T-helper 22 cell (primary cell): Measurements from ENCODE around the gene MAP3K14.
"Not testable (repeated sequence)": the region's sequence is repeated elsewhere in the genome, so short reads cannot be mapped to it uniquely, and the experiment has no call there.

Experiments
- DNase-seq: peaks from one replicate; pipeline ENCODE4 v3.0.0-alpha.2; 2020; ENCODE audit warnings: low read depth

The MAP3K14 gene

GRCh38 chr17:45315648-45316433, 979 bp downstream of the MAP3K14 start:
- DNase-seq, result no peak

DNA sequence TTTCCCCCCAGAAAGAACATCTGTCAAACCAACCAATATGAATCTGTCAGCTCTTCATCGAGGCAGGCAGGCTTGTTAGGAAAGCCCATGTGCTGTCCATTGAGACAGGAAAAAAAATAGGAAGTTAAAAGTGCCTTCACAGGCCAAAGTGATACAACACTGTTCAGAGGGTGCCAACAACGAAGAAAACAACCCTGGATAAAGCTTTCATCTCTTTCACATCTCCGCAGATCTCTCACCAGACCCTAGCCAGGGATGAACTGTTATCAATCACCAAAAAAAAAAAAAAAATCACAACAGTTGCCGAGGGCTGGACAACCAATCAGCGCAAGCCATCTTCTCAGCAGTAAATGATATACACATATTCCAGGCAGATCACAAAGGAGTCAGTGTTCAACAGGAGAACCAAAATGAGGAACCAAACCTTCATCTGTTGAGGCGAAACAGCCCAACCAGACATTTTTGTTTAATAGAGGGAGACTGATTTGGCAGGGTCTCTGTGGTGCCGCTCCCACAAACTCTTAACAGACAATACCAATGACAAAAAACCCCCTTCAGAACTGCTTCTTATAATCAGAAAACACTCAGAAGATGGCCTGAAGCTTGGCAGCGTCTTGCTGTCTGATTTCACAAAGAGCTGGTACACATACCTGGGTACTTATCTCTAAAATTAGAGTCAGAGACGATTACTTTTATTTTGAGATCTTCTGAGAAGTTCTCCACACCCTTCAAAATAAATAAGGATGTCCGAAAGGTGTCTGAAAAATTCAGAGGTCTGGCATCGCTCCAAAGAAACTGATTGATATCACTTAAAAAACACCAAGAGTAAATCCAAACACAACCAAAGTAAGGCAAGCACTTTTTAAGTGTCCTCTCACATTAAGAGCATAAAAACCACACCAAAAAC, 1.8 kb downstream of the MAP3K14 start:
- DNase-seq, result no peak

DNA sequence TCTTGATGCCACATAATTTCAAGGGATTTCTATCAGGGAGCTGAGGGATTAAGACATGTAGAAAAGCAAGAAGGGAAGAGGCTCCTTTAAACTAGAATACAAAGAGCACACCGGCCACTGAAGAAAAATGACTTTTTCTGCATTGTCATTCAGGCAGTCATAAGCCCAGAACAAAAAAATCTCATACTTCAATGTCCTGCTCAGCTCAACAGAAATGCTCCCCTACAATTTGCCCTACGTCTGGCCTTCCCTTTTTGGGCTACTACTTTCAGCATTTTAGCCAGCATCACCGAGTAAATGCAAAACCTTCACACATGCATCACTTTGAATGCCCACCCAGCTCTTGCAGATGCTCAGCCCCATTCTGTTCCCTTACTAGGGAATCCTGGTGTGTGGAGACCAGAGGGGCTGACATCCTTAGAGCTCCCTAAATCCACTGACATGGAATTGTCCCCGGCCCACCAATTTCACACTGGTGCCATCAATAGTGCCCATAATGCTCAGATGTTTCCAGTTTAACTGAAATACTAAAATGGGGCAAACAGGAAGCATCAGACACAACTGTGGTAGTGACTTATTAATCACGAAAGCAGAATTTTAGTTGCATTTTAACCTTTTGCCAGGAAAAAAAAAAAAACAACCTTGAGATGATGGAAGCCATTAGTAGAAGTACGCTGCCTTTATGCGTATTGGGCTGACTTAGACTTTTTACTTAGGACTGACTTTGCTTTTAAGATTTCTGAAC, 2.7 kb downstream of the MAP3K14 start:
- DNase-seq, result no peak

DNA sequence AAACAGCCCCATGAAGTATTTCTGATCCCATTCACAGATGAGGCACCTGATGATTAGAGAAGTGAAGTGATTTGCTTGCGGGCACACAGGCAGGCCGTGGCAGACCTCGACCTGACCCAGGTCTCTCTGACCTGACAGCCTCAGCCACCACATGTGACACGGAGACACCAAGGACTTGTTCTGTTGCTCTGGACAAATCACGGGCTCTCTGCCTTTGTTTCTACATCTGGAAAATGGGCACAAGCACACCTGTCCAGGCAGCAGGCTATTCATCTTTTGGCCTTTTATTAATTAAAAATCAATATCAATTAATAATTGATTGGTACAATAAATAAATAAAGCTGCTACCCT, 3.4 kb downstream of the MAP3K14 start:
- no peak for DNase-seq

DNA sequence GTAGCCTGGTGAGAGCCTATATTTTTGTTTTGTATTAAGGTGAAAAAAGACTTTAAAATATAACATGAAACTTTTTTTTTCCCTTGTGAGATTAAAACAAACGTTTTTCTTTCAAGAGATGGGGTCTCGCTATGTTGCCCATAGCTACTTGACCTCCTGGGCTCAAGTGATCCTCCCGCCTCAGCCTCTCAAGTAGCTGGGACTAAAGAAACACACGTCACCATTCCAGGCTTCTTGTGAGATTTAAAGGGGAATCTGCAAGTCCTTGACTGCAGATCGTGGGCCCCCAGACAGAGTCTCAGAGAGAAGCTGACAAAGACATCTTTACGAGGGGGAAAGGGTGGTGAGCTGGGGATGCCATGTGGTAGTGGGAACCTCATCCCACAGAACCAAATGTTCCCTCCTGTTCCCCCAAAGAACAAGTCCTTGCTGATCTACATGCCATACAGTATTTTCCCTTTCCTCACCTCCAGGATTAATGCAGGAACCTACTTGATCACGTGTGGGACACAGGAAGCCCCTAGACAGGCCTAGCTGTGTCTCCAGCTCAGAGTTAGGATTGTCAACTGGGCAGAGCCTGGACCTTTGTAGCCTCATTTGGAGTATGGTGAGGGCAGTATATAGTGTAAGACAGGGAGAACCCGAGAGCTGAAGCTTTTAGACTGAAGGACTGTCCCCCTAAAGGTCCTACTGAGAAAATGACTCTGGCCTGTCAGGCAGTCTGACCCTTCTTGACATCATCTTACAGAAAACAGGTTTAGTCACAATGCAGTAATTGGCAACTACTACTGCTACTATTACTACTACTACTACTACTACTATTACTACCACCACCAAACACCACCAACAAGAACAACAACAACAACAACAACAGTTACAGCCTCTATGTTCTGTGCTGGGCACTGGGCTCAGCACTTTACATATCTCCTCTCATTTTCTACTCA, 4.1 kb downstream of the MAP3K14 start:
- DNase-seq, result no peak

- peak; percentile 42 for DNase-seq
These were observed 4.9 kb downstream of the MAP3K14 start for GRCh38 chr17:45311760-45312476.

GRCh38 chr17:45311401-45311759, 5.4 kb downstream of the MAP3K14 start:
- no peak for DNase-seq

DNA sequence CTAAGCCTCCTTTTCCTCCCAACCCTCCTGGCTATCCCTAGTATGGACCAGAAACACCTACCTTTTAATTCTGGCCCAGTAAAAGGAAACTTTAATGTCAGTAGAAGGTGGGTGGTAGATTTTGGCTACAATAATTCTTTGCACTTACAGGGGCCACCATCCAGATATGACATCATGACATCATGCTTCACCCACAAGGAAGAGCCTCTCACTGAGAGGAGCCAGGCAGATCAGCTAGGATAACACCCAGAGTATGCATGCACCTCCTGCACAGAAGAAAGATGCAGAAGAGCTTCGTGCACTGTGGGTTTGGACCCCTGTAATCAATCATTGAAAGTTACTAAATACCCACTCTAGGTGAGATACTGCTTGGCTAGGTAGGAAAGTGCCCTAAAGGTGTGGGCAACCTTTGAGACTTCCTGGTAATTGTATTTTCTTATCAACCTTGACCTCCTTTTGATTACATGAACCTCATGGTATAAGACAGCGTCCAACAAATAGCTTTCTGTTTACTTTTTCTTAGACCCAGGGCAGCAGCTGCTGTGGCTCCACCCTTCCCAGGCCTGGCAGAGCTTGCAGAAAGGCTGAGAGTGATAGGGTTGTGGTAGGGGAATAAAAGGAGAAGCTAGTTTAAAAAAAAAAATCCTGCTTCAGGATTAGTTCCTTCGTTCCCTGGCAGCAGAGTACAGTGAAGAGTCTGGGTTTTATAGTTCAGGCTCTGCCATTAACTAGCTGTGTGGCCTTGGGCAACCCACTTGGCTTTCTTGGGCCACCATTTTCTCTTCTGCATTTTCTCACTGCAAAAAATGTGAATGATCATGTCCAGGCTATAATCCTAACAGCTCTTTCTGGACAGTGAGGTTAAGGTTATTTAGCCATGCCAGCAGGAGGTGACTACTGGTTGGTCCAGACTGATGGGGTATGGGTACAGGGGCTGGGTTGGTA, 6.2 kb downstream of the MAP3K14 start:
- no peak for DNase-seq

DNA sequence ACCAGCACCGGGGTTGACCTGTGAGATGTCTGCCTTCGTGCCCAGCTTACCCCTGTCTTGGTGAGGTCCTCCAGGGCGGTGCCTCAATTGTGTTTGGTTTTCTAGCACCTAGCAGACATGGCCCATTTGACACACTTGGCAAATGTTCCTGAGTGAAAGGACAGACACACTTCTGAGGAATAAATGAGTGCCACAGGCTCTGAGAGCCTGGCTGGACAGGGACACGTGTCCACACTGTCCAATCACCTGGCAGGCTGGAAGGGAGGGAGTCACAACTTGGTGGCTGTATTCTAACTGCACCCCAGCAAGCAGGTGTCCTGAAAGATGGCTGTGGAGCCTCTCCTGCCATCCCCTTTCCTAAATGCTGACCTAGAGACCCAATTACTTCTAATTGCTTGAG, 7.4 kb downstream of the MAP3K14 start:
- DNase-seq, result no peak

DNA sequence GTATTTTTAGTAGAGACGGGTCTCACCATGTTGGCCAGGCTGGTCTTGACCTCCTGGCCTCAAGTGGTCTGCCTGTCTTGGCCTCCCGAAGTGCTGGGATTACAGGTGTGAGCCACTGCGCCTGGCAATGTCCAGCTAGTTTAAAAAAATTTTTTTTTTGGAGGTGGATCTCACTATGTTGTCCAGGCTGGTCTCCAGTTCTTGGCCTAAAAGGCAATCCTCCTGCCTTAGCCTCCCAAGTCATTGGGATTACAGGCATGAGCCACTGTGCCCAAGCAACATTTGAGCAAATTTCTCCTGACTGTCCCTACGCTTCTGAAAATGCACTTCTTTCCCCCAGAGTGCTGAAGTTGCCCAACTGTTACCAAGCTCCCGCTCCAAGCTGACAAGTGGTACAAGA, 8.0 kb downstream of the MAP3K14 start:
- no peak for DNase-seq

GRCh38 chr17:45308016-45308365, 8.8 kb downstream of the MAP3K14 start:
- no peak for DNase-seq

GRCh38 chr17:45307290-45308015, 9.4 kb downstream of the MAP3K14 start:
- no peak for DNase-seq

DNA sequence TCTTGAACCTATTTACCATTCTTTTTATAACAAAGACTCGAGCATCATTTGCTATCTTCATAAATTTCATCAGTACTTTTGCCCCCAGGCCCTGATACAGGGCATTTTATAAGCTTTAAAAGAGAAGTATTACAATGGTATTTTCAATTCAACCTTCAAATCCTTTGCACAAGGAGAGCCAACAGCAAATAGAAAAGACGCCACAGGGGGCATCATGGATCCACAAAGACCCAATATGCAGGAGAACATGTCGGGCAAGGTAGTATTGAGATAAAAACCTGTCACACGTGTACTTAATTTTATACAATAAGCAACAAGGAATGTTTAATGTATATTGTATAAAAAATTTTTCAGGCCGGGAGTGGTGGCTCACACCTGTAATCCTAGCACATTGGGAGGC, 10.2 kb downstream of the MAP3K14 start:
- DNase-seq, result no peak

GRCh38 chr17:45306094-45306493, 10.7 kb downstream of the MAP3K14 start:
- DNase-seq, result no peak

GRCh38 chr17:45305530-45306087, 11.2 kb downstream of the MAP3K14 start:
- DNase-seq, result no peak

DNA sequence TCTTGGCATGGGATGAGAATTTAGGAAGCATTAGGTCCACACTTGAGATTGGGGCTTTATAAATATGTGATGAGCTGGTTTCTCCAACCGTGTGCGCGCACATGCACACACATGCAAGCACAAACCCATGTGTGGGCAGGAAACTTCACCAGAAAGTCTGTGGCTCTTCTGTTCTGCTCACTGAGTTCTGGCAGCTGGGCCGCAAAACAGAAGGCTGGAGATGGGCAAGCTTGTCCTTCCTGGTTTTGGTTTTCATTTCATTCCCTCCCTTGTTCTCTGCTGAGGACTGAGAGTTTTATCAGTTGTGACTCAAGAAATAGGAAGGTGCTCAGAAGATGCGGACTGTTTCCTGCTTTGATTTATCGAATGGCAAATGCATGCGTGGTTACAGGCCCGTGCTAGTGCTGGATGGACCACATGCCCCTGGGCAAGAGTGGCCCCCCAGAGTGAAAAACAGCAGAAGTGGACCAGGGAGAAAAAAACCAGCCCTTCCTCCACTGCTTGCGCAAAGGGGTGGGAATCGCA, 14.1 kb downstream of the MAP3K14 start:
- DNase-seq, result no peak

- not testable (repeated sequence) for DNase-seq
These were observed 14.6 kb downstream of the MAP3K14 start for GRCh38 chr17:45302220-45302619.

DNA sequence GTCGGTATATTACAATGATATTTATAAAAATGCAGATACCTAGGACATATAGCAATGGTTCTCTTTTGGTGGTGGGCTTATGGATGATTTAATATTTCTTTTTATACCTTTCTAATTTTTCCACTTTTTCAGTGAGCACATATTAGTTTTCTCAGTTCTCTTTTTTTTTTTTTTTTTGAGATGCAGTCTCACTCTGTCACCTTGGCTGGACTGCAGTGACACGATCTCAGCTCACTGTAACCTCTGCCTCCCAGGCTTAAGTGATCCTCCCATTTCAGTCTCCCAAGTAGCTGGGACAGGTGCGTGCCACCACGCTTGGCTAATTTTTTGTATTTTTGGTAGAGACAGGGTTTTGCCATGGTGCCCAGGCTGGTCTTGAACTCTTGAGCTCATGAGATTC, 15.1 kb downstream of the MAP3K14 start:
- no peak for DNase-seq
